ENCODE measurements around the gene FKBP3. TPM values are rescaled to one million over a fixed set of nuclear protein-coding genes. Genes with fewer than 3 reads are reported as not detected.
"Not testable (repeated sequence)": the region's sequence is repeated elsewhere in the genome, so short reads cannot be mapped to it uniquely, and the experiment has no call there.

Gene FKBP3
- total RNA-seq, 4 donors from 2014 or later, result 28.5 to 68.1 (median 31.3) TPM

GRCh38 chr14:45089813-45090212, 44.5 kb downstream of the FKBP3 start:
- intact Hi-C loops (cut with DNase I), result loop anchor here (10.0 kb wide), 1 partner anchor 175 kb away; no protein-coding TSS in a partner anchor
- no peak for TF ChIP-seq POLR2A (IDR thresholded peaks at IDR 0.05; ENCODE audit: low read depth)
- no peak for TF ChIP-seq EP300 (IDR thresholded peaks at IDR 0.05)
- TF ChIP-seq CTCF (IDR thresholded peaks at IDR 0.05), result no peak
- TF ChIP-seq POLR2AphosphoS5 (IDR thresholded peaks at IDR 0.05), result no peak
- H3K4me3 ChIP-seq, result no peak overlapping the region
- peaks cover 13 to 67% (median 57%) of the 10 kb centered on the region in 4 donors for H3K4me1 ChIP-seq
- H3K9me3 ChIP-seq, result no peaks in the 10 kb centered on the region
- H3K36me3 ChIP-seq, result peaks cover 0 to 3% (median 0%) of the 10 kb centered on the region in 4 donors
- H3K27ac ChIP-seq (replicated peaks in 1 of 4), result no peak overlapping the region
- WGBS, result 36% methylated on average over 1 of the region's 1 CpG
- H3K27me3 ChIP-seq, result no peaks in the 10 kb centered on the region
- DNase-seq (ENCODE audit: extremely low spot score), result no peak

DNA sequence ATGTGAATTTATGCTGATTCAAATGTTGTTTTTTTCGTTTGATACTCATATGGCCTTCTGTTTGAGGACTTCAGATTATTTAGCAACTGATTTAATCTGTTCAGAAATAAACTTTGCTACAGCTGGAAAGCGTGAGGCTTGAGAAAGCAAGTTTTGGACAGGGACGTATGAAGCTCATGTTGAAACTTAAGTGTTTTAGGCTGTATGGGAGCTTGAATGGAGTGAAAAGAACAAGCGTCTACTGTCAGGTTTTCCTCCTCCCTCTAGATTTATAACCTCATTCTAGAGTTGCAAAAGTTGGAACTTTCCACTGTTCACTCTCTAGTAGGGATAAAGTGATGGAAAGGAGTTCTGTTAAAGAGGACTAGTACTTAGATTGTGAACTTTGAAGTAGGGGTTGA, 49.3 kb downstream of the FKBP3 start:
- H3K4me3 ChIP-seq, result peak overlapping the region; percentile 59 to 74 (median 68)
- no peaks in the 10 kb centered on the region for H3K9me3 ChIP-seq
- DNase-seq (ENCODE audit: extremely low spot score), result no peak
- intact Hi-C loops (cut with DNase I), result loop anchor here (5.0 to 10.0 kb wide), 3 partner anchors 47 to 170 kb away; partner anchors contain the start of genes FKBP3, KLHL28 and TOGARAM1
- no peak for TF ChIP-seq CTCF (IDR thresholded peaks at IDR 0.05)
- TF ChIP-seq POLR2A (IDR thresholded peaks at IDR 0.05; ENCODE audit: low read depth), result no peak
- no peak for TF ChIP-seq POLR2AphosphoS5 (IDR thresholded peaks at IDR 0.05)
- TF ChIP-seq EP300 (IDR thresholded peaks at IDR 0.05), result no peak
- WGBS, result 1% methylated on average over 4 of the region's 4 CpGs
- H3K4me1 ChIP-seq, result peaks cover 17 to 60% (median 51%) of the 10 kb centered on the region in 4 donors
- no peaks in the 10 kb centered on the region for H3K27me3 ChIP-seq
- H3K27ac ChIP-seq (replicated peaks in 1 of 4), result peak overlapping the region; percentile 81 to 85 (median 83)
- H3K36me3 ChIP-seq, result no peaks in the 10 kb centered on the region

GRCh38 chr14:45083976-45084722, 50.1 kb downstream of the FKBP3 start, which contains the start of gene PRPF39:
TSS of gene PRPF39 (plus strand) at chr14:45084116. CDS start at chr14:45095240, 11,124 bp downstream.
- WGBS, result under 1% methylated on average over 20 of the region's 49 CpGs
- Histone ChIP-seq H3K36me3 (no peaks in the 10 kb centered on the region), H3K9me3 (no peaks in the 10 kb centered on the region), H3K4me3 (peak within 1 kb of the TSS; percentile 59 to 74 (median 68)), H3K27me3 (no peaks in the 10 kb centered on the region), H3K27ac (replicated peaks in 1 of 4) (peak within 1 kb of the TSS; percentile 81 to 85 (median 83)), H3K4me1 (peaks cover 17 to 52% (median 47%) of the 10 kb centered on the region in 4 donors)
- intact Hi-C loops (cut with DNase I), result loop anchor here (5.0 to 10.0 kb wide), 3 partner anchors 48 to 169 kb away; partner anchors contain the start of genes FKBP3, KLHL28 and TOGARAM1
- TF ChIP-seq POLR2A (IDR thresholded peaks at IDR 0.05; ENCODE audit: low read depth) (peak; percentile 80), POLR2AphosphoS5 (IDR thresholded peaks at IDR 0.05) (peak; percentile 98), EP300 (IDR thresholded peaks at IDR 0.05) (no peak)
- peak; percentile 97 for DNase-seq (ENCODE audit: extremely low spot score)

- no peaks in the 10 kb centered on the region for H3K27me3 ChIP-seq
- peak overlapping the region; percentile 59 to 74 (median 68) for H3K4me3 ChIP-seq
- DNase-seq (ENCODE audit: extremely low spot score), result no peak
- peak overlapping the region; percentile 81 to 85 (median 83) for H3K27ac ChIP-seq (replicated peaks in 1 of 4)
- TF ChIP-seq CTCF (IDR thresholded peaks at IDR 0.05) (no peak), POLR2A (IDR thresholded peaks at IDR 0.05; ENCODE audit: low read depth) (no peak), EP300 (IDR thresholded peaks at IDR 0.05) (no peak), POLR2AphosphoS5 (IDR thresholded peaks at IDR 0.05) (no peak)
- peaks cover 17 to 46% (median 44%) of the 10 kb centered on the region in 4 donors for H3K4me1 ChIP-seq
- WGBS, result under 1% methylated on average over 9 of the region's 10 CpGs
- no peaks in the 10 kb centered on the region for H3K36me3 ChIP-seq
- intact Hi-C loops (cut with DNase I), result loop anchor here (5.0 to 10.0 kb wide), 3 partner anchors 49 to 169 kb away; partner anchors contain the start of genes FKBP3, KLHL28 and TOGARAM1
- no peaks in the 10 kb centered on the region for H3K9me3 ChIP-seq
These were observed 50.7 kb downstream of the FKBP3 start for GRCh38 chr14:45083617-45083975.

DNA sequence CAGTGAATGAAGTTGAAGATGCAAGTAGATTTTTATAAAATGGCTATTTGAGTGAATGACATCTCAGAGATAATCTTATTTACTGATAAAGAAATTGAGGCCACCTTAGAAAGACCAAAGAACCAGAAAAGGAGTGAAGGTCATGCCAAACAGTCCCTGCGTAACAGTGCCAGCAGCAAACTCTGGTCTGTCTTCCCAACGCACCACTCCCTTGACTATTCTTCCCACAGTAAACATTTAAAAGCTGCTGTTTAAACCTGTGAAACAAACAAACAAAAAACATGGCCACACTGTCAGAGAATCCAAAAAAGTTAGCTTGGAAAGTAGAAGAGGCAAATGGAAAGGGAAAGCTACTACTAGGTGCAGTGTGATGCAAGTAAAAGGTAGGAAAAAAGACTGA, 51.9 kb downstream of the FKBP3 start:
- WGBS, result 93% methylated on average over 2 of the region's 2 CpGs
- DNase-seq (ENCODE audit: extremely low spot score), result no peak
- TF ChIP-seq POLR2A (IDR thresholded peaks at IDR 0.05; ENCODE audit: low read depth) (no peak), CTCF (IDR thresholded peaks at IDR 0.05) (no peak), POLR2AphosphoS5 (IDR thresholded peaks at IDR 0.05) (no peak), EP300 (IDR thresholded peaks at IDR 0.05) (no peak)
- intact Hi-C loops (cut with DNase I), result loop anchor here (5.0 to 10.0 kb wide), 3 partner anchors 50 to 168 kb away; partner anchors contain the start of genes FKBP3, KLHL28 and TOGARAM1
- Histone ChIP-seq H3K36me3 (no peaks in the 10 kb centered on the region), H3K4me3 (no peak overlapping the region), H3K27me3 (no peaks in the 10 kb centered on the region), H3K27ac (replicated peaks in 1 of 4) (no peak overlapping the region), H3K4me1 (peaks cover 11 to 35% (median 33%) of the 10 kb centered on the region in 4 donors), H3K9me3 (no peaks in the 10 kb centered on the region)

- intact Hi-C loops (cut with DNase I), result loop anchor here (5.0 to 10.0 kb wide), 3 partner anchors 51 to 166 kb away; partner anchors contain the start of genes FKBP3, KLHL28 and TOGARAM1
- 87% methylated on average over 3 of the region's 3 CpGs for WGBS
- not testable (repeated sequence) for DNase-seq (ENCODE audit: extremely low spot score)
These were observed 53.2 kb downstream of the FKBP3 start for GRCh38 chr14:45081096-45081495.

DNA sequence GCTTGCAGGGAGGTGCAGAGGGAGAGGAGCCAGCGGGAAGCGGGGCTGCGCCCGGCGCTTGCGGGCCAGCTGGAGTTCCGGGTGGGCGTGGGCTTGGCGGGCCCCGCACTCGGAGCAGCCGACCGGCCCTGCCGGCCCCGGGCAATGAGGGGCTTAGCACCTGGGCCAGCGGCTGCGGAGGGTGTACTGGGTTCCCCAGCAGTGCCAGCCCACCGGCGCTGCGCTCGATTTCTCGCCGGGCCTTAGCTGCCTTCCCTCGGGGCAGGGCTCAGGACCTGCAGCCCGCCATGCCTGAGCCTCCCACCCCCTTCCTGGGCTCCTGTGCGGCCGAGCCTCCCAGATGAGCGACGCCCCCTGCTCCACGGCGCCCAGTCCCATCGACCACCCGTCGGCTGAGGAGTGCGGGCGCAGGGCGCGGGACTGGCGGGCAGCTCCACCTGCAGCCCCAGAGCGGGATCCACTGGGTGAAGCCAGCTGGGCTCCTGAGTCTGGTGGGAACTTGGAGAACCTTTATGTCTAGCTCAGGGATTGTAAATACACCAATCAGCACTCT, 53.8 kb downstream of the FKBP3 start:
- not testable (repeated sequence) for DNase-seq (ENCODE audit: extremely low spot score); H3K9me3 ChIP-seq; H3K4me3 ChIP-seq; H3K27ac ChIP-seq (replicated peaks in 1 of 4); H3K36me3 ChIP-seq; H3K27me3 ChIP-seq
- intact Hi-C loops (cut with DNase I), result loop anchor here (5.0 to 10.0 kb wide), 3 partner anchors 52 to 166 kb away; partner anchors contain the start of genes FKBP3, KLHL28 and TOGARAM1
- WGBS, result over 99% methylated on average over 17 of the region's 40 CpGs
- H3K4me1 ChIP-seq, result peaks cover 8 to 15% (median 14%) of the 10 kb centered on the region in 4 donors

More at GRCh38 chr14:45081096-45081495, 53.2 kb downstream of the FKBP3 start:
- not testable (repeated sequence) for H3K4me3 ChIP-seq; H3K9me3 ChIP-seq; H3K27ac ChIP-seq (replicated peaks in 1 of 4); H3K27me3 ChIP-seq; H3K36me3 ChIP-seq
- H3K4me1 ChIP-seq, result peaks cover 11 to 21% (median 20%) of the 10 kb centered on the region in 4 donors
